ENCODE data around the gene GIMAP8. TPM values are rescaled to one million over a fixed set of nuclear protein-coding genes. Genes with fewer than 3 reads are reported as not detected.
A peak's percentile ranks its signal among the peaks of the same experiment; 100 is the strongest.

GIMAP8 gene
- total RNA-seq, 1 donor from 2014 or later, result not detected

- DNase-seq (ENCODE audit: low spot score), result peak; percentile 58
- H3K9me3 Mint-ChIP-seq (ENCODE audit: low read depth), result no peaks in the 10 kb centered on the region
- no peak overlapping the region for H3K27ac Mint-ChIP-seq (ENCODE audit: unreplicated experiment)
- no peak for TF ChIP-seq CTCF (IDR thresholded peaks at IDR 0.05)
- H3K4me3 Mint-ChIP-seq (ENCODE audit: unreplicated experiment), result no peak overlapping the region
- peaks cover 7% of the 10 kb centered on the region for H3K27me3 Mint-ChIP-seq (ENCODE audit: low read depth)
- H3K36me3 Mint-ChIP-seq (ENCODE audit: low read depth), result no peaks in the 10 kb centered on the region
- H3K4me1 Mint-ChIP-seq (ENCODE audit: low read depth), result peaks cover 18% of the 10 kb centered on the region
Measured at GRCh38 chr7:150430465-150431085, 19.9 kb upstream of the GIMAP8 start.

GRCh38 chr7:150431839-150432658 lies 18.4 kb upstream of the GIMAP8 start:
- H3K4me3 Mint-ChIP-seq (ENCODE audit: unreplicated experiment), result no peak overlapping the region
- H3K9me3 Mint-ChIP-seq (ENCODE audit: low read depth), result no peaks in the 10 kb centered on the region
- H3K4me1 Mint-ChIP-seq (ENCODE audit: low read depth), result peaks cover 18% of the 10 kb centered on the region
- H3K36me3 Mint-ChIP-seq (ENCODE audit: low read depth), result no peaks in the 10 kb centered on the region
- no peak for TF ChIP-seq CTCF (IDR thresholded peaks at IDR 0.05)
- no peak for DNase-seq (ENCODE audit: low spot score)
- H3K27me3 Mint-ChIP-seq (ENCODE audit: low read depth), result peaks cover 7% of the 10 kb centered on the region
- H3K27ac Mint-ChIP-seq (ENCODE audit: unreplicated experiment), result no peak overlapping the region

DNA sequence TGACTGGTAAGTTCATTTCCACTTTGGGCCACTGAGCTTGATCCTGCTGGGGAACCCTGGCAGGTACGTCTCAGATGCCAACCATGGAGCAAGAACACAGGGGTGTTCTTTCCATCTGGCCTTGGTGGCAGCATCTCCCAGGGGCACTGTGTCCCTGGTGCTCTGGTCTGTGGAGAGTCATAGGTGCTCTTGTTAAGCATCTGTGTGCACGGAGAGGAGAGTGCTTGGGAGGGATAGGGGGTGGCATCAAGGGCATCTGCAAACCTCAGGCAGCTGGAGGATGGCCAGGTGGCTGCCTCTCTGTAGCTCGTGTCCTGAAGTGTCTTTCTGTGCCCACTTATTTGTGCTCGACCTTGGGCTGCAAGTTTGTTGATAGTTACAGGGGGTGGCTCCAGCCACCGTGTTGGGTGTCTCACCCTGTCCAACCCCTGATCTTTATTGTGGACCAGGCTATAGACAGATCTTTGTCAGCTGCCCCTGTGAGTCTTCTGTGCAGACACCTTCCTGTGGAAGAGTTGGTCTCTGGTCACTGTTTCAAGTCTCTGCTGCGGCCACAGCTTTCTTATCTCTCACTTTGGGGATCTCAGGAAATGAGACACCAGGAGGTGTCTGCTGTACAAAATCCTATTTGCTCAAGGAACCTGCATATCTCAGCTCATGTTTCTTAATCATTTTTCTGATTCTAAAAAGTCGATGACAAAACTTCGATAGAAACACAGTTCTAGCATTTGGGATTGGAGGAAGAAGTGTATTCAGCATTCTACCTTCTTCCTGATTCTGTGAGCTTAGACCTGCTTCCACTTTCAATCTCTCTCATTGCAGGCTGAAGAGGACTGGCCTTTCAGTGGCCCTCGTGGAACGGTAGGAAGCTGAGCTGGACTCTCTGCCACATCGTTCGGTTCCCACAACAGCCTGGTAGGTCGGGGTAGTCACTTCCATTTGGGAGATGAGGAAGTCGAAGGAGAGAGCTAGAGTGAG lies 17.2 kb upstream of the GIMAP8 start:
- Mint-ChIP-seq H3K27me3 (ENCODE audit: low read depth) (peaks cover 7% of the 10 kb centered on the region), H3K4me3 (ENCODE audit: unreplicated experiment) (no peak overlapping the region), H3K27ac (ENCODE audit: unreplicated experiment) (no peak overlapping the region), H3K4me1 (ENCODE audit: low read depth) (peaks cover 16% of the 10 kb centered on the region), H3K9me3 (ENCODE audit: low read depth) (peaks cover 3% of the 10 kb centered on the region), H3K36me3 (ENCODE audit: low read depth) (no peaks in the 10 kb centered on the region)
- peak; percentile 25 for DNase-seq (ENCODE audit: low spot score)
- no peak for TF ChIP-seq CTCF (IDR thresholded peaks at IDR 0.05)

DNA sequence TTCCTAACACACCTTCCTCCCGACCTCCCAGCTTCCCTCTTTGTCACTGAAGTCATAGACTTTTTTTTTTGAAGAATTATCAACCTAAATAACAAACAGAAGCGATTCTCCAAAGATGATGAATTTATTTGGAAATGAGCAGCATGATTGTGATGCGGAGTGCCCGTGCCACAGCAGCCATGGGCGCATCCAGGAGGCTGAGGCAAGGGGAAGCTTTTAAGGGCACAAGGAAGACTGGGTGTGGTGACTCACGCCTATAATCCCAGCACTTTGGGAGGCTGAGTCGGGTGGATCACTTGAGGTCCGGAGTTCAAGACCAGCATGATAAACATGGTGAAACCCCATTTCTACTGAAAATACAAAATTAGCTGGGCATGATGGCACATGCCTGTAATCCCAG lies 16.2 kb upstream of the GIMAP8 start:
- peaks cover 9% of the 10 kb centered on the region for H3K9me3 Mint-ChIP-seq (ENCODE audit: low read depth)
- H3K4me3 Mint-ChIP-seq (ENCODE audit: unreplicated experiment), result no peak overlapping the region
- DNase-seq (ENCODE audit: low spot score), result peak; percentile 11
- no peak overlapping the region for H3K27ac Mint-ChIP-seq (ENCODE audit: unreplicated experiment)
- H3K36me3 Mint-ChIP-seq (ENCODE audit: low read depth), result no peaks in the 10 kb centered on the region
- TF ChIP-seq CTCF (IDR thresholded peaks at IDR 0.05), result no peak
- H3K4me1 Mint-ChIP-seq (ENCODE audit: low read depth), result peaks cover 5% of the 10 kb centered on the region
- peaks cover 8% of the 10 kb centered on the region for H3K27me3 Mint-ChIP-seq (ENCODE audit: low read depth)

- H3K4me1 Mint-ChIP-seq (ENCODE audit: low read depth), result no peaks in the 10 kb centered on the region
- H3K27me3 Mint-ChIP-seq (ENCODE audit: low read depth), result peaks cover 10% of the 10 kb centered on the region
- DNase-seq (ENCODE audit: low spot score), result no peak
- no peak overlapping the region for H3K4me3 Mint-ChIP-seq (ENCODE audit: unreplicated experiment)
- peaks cover 9% of the 10 kb centered on the region for H3K9me3 Mint-ChIP-seq (ENCODE audit: low read depth)
- no peak overlapping the region for H3K27ac Mint-ChIP-seq (ENCODE audit: unreplicated experiment)
- TF ChIP-seq CTCF (IDR thresholded peaks at IDR 0.05), result no peak
- H3K36me3 Mint-ChIP-seq (ENCODE audit: low read depth), result no peaks in the 10 kb centered on the region
Measured at GRCh38 chr7:150435047-150435389, 15.4 kb upstream of the GIMAP8 start.

Data from chondrocyte (in vitro differentiated cells).